Activated naive CD4-positive, alpha-beta T cell treated with anti-CD3 and anti-CD28 coated beads, Interleukin-2, amount 10 ng/mL, durations not matched to agents 7 days and 5 days (primary cell): ENCODE data around the gene COPRS.

ENCODE experiments used
- CTCF ChIA-PET: fragments of 350-600 bp; sonication (Branson Sonifier 250); formaldehyde crosslinking; loops from one replicate; lab custom pipeline; 2021; ENCODE audit warnings: antibody characterized with exemption; lab: Charles Lee
- DNase-seq: peaks from one replicate; pipeline ENCODE4 v3.0.0-alpha.2; 2020
- H3K27ac Mint-ChIP-seq: one replicate; pipeline ENCODE4 v1.8.0; 2021; ENCODE audit warnings: mild to moderate bottlenecking, moderate library complexity, mixed read lengths
- H3K27me3 Mint-ChIP-seq: one replicate; pipeline ENCODE4 v1.8.0; 2021; ENCODE audit warnings: mild to moderate bottlenecking, mixed read lengths
- H3K36me3 Mint-ChIP-seq: one replicate; pipeline ENCODE4 v1.8.0; 2021; ENCODE audit warnings: mixed read lengths
- H3K4me1 Mint-ChIP-seq: one replicate; pipeline ENCODE4 v1.8.0; 2021; ENCODE audit warnings: mixed read lengths
- H3K4me3 Mint-ChIP-seq: one replicate; pipeline ENCODE4 v1.8.0; 2021; ENCODE audit warnings: mild to moderate bottlenecking, moderate library complexity, mixed read lengths
- H3K9me3 Mint-ChIP-seq: one replicate; pipeline ENCODE4 v1.8.0; 2021; ENCODE audit warnings: mixed read lengths

Gene COPRS, protein sequence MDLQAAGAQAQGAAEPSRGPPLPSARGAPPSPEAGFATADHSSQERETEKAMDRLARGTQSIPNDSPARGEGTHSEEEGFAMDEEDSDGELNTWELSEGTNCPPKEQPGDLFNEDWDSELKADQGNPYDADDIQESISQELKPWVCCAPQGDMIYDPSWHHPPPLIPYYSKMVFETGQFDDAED

DNA sequence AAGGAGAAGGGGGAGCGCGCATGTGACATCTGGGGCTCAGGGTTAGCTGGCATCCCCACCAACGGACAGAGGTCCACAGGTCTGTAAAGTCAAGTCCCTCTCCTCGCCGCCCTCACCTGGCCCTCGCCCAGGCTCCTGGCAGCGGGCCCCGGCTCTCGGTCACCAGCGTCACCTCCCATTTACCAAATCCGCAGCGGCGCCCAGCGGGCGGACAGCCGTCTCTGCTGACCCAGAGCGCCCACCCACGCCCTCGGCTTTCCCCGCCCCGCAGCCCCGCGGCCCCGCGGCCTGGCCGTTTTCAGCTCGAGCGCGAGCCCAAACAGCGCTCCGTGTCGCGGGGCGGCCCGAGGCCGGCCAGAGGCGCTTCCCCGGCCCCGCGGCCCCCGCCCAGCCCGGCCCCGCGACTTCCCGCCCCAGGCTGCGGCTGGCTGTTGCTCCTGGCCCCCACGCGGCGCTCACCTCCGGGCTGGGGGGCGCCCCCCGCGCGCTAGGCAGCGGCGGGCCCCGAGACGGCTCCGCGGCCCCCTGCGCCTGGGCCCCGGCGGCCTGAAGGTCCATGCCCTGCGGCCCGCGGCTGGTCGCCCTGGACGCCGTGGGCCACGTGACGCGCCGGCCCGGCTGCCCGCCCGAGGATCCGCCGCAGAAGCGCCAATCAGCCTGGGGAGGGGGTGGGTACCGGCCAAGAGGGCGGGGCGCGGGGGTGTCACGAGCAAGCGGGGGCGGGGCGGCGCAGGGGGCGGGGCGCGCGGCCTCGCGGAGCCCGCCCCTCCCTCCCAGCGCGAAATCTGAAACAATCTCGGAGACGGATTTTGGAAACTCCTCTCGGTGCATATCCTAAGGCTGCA lies at the start of gene COPRS:
TSS of gene COPRS (minus strand) at position 603 of the 845 bp plus-strand sequence. CDS start at position 558, 45 bp downstream.
- no peaks in the 10 kb centered on the region for H3K9me3 Mint-ChIP-seq
- peaks cover 5% of the 10 kb centered on the region for H3K27me3 Mint-ChIP-seq
- peak within 1 kb of the TSS; percentile 80 for H3K4me3 Mint-ChIP-seq
- peak within 1 kb of the TSS; percentile 72 for H3K27ac Mint-ChIP-seq
- peaks cover 12% of the 10 kb centered on the region for H3K36me3 Mint-ChIP-seq
- H3K4me1 Mint-ChIP-seq = peaks cover 19% of the 10 kb centered on the region
- DNase-seq = peak; percentile 88
- CTCF ChIA-PET = no interaction called here

DNA sequence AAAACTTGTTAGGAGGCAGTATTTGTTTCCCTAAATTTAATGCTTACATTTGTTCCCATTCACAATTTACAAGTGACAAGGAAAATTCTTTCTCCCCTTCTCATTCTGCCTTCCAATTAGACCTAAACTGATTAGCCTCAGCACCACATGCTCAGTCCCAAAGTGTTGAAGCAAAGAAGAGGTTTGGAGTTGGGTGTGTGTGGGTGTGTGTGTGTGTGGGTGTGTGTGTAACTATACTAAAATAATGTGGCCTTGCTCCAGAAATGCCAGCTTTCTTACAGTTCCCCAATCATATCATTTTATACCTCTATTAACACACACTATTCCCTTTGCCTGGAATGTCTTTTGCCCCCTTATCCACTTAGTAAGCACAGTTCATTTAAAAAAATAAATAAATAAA lies 49.3 kb upstream of the COPRS start:
- Mint-ChIP-seq H3K4me3 (no peak overlapping the region), H3K36me3 (no peaks in the 10 kb centered on the region), H3K27me3 (peaks cover 27% of the 10 kb centered on the region), H3K27ac (no peak overlapping the region), H3K9me3 (no peaks in the 10 kb centered on the region), H3K4me1 (peaks cover 11% of the 10 kb centered on the region)
- no peak for DNase-seq
- CTCF ChIA-PET = no interaction called here

DNA sequence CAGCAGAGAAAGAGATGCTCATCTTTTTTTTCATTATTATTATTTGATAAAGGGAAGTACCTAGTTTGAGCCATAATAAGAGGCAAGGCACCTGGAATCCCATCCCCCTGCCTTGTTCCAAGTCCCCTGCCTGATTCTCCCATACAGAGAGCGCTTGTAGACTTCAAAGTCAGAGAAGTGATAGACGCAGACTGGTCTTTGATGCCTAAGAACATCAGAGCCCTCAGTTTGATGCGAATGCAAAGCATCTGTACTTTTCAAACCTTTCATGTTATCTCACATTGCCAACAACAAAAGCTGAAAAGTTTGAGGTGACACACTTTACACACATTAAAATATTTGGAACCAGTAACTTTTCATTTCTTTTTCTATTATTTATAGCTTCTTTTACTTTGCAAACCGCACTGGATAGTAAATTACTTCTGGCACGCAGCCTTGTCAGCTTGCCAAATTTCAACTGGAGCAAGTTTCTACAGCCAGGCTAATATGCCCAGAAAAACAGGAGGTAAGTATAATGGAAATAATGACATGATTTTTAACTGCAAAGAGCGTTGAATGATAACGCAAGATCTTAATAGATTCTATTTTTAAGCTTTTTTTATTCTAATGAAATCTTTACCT lies 48.4 kb upstream of the COPRS start:
- Mint-ChIP-seq H3K36me3 (no peaks in the 10 kb centered on the region), H3K9me3 (no peaks in the 10 kb centered on the region), H3K4me3 (no peak overlapping the region), H3K4me1 (peaks cover 15% of the 10 kb centered on the region), H3K27ac (no peak overlapping the region), H3K27me3 (peaks cover 27% of the 10 kb centered on the region)
- CTCF ChIA-PET = interaction anchor here (1.0 kb wide), 1 partner anchor 19 kb away, joined by 3 read pairs; no protein-coding TSS in a partner anchor
- no peak for DNase-seq

DNA sequence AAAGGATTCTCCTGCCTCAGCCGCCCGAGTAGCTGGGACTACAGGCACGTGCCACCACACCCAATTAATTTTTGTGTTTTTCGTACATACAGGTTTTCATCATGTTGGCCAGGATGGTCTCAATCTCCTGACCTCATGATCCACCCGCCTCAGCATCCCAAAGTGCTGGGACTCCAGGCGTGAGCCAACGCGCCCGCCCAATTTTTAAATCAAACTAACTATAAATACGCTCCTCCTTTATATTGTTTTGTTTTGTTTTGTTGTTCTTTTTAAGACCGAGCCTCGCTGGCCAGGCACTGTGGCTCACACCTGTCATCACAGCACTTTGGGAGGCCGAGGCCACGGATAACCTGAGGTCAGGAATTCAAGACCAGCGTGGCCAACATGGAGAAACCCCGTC lies 44.4 kb upstream of the COPRS start:
- Mint-ChIP-seq H3K9me3 (no peaks in the 10 kb centered on the region), H3K27ac (no peak overlapping the region), H3K27me3 (peaks cover 8% of the 10 kb centered on the region), H3K4me3 (peak overlapping the region; percentile 26), H3K36me3 (no peaks in the 10 kb centered on the region), H3K4me1 (peaks cover 27% of the 10 kb centered on the region)
- CTCF ChIA-PET = interaction anchor here (1.1 kb wide), 1 partner anchor 14 kb away, joined by 3 read pairs; no protein-coding TSS in a partner anchor
- DNase-seq = no peak

DNA sequence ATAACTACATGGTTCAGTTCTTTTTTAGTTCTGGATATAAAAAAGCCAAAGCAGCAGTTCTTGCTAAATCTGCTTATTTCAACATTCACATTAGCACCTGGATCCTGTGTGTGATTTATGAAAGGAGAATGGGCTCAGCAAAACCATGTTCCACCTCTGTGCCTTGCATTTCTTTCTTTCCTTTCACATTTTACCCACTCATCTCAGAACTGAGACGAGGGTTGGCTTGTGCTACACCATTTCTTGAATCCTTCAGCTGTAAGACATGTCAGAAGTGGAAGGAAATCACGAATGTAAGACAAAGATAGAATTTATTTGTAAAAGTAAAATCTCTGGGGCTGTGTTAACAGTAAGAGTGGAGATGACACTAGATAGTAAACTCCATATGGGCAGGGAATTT lies 43.6 kb upstream of the COPRS start:
- no peak for DNase-seq
- Mint-ChIP-seq H3K27ac (peak overlapping the region; percentile 64), H3K27me3 (peaks cover 8% of the 10 kb centered on the region), H3K36me3 (peaks cover 3% of the 10 kb centered on the region), H3K4me1 (peaks cover 27% of the 10 kb centered on the region), H3K9me3 (no peaks in the 10 kb centered on the region), H3K4me3 (no peak overlapping the region)
- CTCF ChIA-PET = interaction anchor here (1.1 kb wide), 1 partner anchor 15 kb away, joined by 3 read pairs; no protein-coding TSS in a partner anchor

DNA sequence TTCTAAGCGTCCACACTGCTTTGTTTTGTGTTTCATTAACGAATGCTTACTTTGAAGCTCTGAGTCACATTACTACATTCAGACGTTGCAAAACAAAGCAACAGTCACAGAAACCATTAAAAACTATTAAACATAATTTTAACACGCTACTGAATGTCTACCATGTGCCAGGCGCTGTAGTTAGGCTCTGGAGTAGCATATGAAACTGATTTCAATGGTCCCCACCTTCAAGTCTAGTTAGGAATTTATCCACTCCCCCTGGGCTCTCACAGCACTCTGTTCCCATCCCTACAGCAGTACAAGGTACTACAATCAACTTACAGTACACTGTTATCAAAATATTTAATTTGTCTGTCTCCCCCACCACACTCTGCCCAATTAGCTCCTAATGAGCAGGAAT lies 41.8 kb upstream of the COPRS start:
- H3K27me3 Mint-ChIP-seq = no peaks in the 10 kb centered on the region
- CTCF ChIA-PET = interaction anchor here (0.6 to 1.3 kb wide), 6 partner anchors 11 to 346 kb away, joined by 3 to 4 read pairs (median 3); no protein-coding TSS in a partner anchor
- no peak for DNase-seq
- no peak overlapping the region for H3K4me3 Mint-ChIP-seq
- no peak overlapping the region for H3K27ac Mint-ChIP-seq
- H3K9me3 Mint-ChIP-seq = no peaks in the 10 kb centered on the region
- peaks cover 24% of the 10 kb centered on the region for H3K4me1 Mint-ChIP-seq
- H3K36me3 Mint-ChIP-seq = peaks cover 11% of the 10 kb centered on the region

DNA sequence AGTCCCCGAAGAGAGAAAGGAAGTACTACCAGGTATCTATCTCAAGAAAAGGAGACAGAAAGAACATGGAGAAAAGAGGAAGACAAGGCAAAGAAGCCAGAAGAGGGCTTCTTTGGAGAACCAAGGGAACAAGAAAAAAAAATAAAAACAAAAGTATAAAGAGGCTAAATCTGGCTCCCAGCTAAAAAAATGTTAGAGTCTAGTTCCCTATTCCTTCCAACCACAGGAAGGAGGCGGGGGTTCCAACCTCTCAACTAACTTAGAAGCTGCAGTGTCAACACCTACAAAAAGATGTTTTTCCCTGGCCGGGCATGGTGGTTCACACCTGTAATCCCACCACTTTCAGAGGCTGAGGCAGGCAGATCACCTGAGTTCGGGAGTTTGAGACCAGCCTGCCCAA lies 29.1 kb upstream of the COPRS start:
- Mint-ChIP-seq H3K36me3 (peaks cover 41% of the 10 kb centered on the region), H3K4me3 (no peak overlapping the region), H3K27me3 (no peaks in the 10 kb centered on the region), H3K27ac (peak overlapping the region; percentile 38), H3K9me3 (no peaks in the 10 kb centered on the region), H3K4me1 (peaks cover 5% of the 10 kb centered on the region)
- CTCF ChIA-PET = interaction anchor here (0.9 kb wide), 1 partner anchor 13 kb away, joined by 3 read pairs; the partner anchor contains the start of gene UTP6
- no peak for DNase-seq

DNA sequence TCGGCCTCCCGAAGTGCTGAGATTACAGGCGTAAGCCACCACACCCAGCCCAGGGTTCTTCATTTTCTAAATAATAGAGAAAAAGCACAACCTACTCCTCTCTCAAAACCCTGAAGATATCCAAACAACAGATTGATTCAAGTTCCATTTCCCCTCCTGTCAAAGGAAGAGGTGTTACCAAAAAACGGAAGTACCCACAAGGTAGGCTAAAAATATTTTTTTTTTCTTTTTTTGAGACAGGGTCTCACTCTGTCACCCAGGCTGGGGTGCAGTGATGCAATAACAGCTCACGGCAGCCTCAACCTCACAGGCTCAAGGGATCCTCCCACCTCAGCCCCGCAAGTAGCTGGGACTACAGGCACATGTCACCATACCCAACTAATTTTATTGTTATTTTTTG lies 23.5 kb upstream of the COPRS start:
- Mint-ChIP-seq H3K27me3 (no peaks in the 10 kb centered on the region), H3K27ac (no peak overlapping the region), H3K9me3 (no peaks in the 10 kb centered on the region), H3K4me3 (no peak overlapping the region), H3K4me1 (peaks cover 11% of the 10 kb centered on the region), H3K36me3 (peaks cover 50% of the 10 kb centered on the region)
- no peak for DNase-seq
- CTCF ChIA-PET = no interaction called here

DNA sequence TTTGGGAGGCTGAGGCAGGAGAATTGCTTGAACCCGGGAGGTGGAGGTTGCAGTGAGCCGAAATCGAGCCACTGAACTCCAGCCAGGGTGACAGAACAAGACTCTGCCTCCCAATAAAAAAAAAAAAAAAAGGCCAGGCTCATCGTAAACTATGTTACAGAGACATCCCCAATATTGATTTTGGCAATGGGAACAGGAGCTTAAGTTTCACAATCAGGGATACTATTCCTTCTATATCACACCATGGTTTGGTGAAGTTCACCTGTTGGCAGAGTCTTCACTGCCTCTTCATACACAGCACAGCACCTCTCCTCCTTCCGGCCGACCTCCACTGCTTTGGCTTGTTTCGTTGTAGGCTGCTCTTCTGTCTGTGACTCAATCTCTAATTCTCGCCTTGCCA lies 21.3 kb upstream of the COPRS start:
- no peak overlapping the region for H3K27ac Mint-ChIP-seq
- H3K4me3 Mint-ChIP-seq = no peak overlapping the region
- H3K36me3 Mint-ChIP-seq = peaks cover 50% of the 10 kb centered on the region
- H3K27me3 Mint-ChIP-seq = no peaks in the 10 kb centered on the region
- DNase-seq = no peak
- CTCF ChIA-PET = interaction anchor here (0.7 kb wide), 1 partner anchor 1872 kb away, joined by 3 read pairs; no protein-coding TSS in a partner anchor
- peaks cover 11% of the 10 kb centered on the region for H3K4me1 Mint-ChIP-seq
- H3K9me3 Mint-ChIP-seq = no peaks in the 10 kb centered on the region

DNA sequence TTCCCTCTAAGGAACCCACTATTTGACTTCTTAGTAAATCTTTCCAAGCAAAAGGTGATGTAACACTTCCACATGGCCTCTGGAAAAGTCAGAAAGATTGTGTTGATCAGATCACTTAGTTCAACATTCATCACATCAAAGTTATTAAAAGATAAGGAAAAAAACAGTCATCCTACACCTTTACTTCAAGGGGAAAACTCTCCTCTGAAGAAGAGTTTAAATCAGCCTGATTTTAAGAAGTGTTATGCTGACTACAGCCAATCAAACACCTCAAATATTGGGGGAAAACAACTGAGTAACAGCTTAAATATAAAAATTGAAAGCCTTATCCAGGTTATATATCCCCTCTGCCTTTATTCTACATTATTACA lies 19.6 kb upstream of the COPRS start:
- Mint-ChIP-seq H3K9me3 (no peaks in the 10 kb centered on the region), H3K4me1 (peaks cover 11% of the 10 kb centered on the region), H3K4me3 (no peak overlapping the region), H3K36me3 (peaks cover 50% of the 10 kb centered on the region), H3K27me3 (no peaks in the 10 kb centered on the region), H3K27ac (peak overlapping the region; percentile 39)
- no peak for DNase-seq
- CTCF ChIA-PET = no interaction called here

DNA sequence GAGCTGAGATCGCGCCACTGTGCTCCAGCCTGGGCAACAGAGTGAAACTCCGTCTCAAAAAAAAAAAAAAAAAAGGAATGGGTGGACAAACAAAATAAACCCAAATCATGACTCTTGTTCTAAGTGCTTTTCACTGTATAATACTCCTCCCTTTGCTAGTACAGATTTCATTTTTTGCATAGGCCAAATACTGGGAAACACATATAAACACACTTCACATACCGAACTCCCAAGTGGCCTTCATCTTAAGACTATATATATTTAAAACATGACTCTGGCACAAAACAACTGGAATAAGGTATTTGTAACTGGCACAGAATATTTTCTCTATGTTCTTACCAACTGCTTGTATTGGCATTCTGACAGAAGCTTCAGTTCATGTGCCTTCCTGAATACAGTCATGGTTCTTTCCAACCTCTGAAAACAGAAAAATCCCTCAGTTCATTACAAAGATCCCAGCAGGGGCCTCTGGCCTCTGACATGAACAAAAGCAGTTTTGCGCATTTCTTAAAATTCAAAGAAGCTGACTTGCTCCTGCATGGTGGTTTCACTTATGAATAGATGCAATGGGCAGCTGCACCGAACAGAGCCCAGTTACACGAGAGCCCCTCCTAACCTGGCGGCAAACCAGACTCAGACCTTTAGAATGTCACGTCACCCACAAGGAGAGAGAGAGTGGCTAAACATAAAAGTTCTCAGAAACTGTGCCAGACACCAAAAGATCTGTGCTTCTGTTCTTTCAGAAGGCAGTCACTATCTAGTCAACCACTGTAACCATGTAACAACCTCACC lies 19.1 kb upstream of the COPRS start:
- H3K27me3 Mint-ChIP-seq = no peaks in the 10 kb centered on the region
- H3K9me3 Mint-ChIP-seq = no peaks in the 10 kb centered on the region
- peak overlapping the region; percentile 39 for H3K27ac Mint-ChIP-seq
- peaks cover 50% of the 10 kb centered on the region for H3K36me3 Mint-ChIP-seq
- CTCF ChIA-PET = interaction anchor here (0.6 kb wide), 1 partner anchor 68 kb away, joined by 4 read pairs; no protein-coding TSS in a partner anchor
- H3K4me3 Mint-ChIP-seq = no peak overlapping the region
- DNase-seq = no peak
- H3K4me1 Mint-ChIP-seq = peaks cover 11% of the 10 kb centered on the region

DNA sequence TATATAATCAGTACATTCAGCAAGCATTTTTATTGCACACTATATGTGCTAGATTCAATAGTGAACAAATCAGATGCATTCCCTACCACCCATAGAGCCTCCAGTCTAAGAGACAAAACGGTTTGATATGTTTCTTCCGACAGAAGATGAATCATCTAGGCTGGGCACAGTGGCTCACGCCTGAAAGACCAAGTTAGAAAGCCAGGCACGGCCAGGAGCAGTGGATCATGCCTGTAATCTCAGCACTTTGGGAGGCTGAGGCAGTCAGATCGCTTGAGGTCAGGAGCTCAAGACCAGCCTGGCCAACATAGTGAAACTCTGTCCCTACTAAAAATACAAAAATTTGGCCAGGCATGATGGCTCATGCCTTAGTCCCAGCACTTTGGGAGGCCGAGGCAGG lies 18.3 kb upstream of the COPRS start:
- Mint-ChIP-seq H3K4me1 (peaks cover 11% of the 10 kb centered on the region), H3K4me3 (no peak overlapping the region), H3K27ac (no peak overlapping the region), H3K27me3 (no peaks in the 10 kb centered on the region), H3K9me3 (no peaks in the 10 kb centered on the region), H3K36me3 (peaks cover 53% of the 10 kb centered on the region)
- no peak for DNase-seq
- CTCF ChIA-PET = interaction anchor here (0.6 kb wide), 1 partner anchor 69 kb away, joined by 4 read pairs; no protein-coding TSS in a partner anchor

DNA sequence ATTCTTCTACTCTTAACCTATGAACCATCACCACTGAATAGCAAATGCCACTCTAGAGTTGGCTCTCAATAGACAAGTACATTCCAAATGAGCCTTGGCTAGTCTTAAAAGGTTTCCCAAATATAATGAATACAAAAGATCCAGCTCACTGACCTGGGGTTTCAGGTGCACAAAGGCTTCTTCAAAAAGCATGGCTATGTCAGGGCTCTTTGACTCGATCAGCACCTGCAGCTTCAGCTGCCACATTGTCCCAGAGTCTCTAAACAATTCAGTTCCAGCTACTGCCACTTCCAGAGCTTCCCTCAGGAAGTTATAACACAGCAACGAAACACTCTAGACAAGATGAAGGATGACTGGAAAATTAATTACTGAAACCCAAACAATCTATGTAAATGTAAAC lies 16.0 kb upstream of the COPRS start:
- CTCF ChIA-PET = interaction anchor here (0.7 kb wide), 1 partner anchor 461 kb away, joined by 4 read pairs; no protein-coding TSS in a partner anchor
- Mint-ChIP-seq H3K4me1 (peaks cover 11% of the 10 kb centered on the region), H3K27me3 (no peaks in the 10 kb centered on the region), H3K27ac (no peak overlapping the region), H3K4me3 (no peak overlapping the region), H3K9me3 (no peaks in the 10 kb centered on the region), H3K36me3 (peaks cover 48% of the 10 kb centered on the region)
- no peak for DNase-seq
